HEK293T (cell line): Measurements from ENCODE around the gene C6orf47.

ENCODE experiments used
- ARNT ChIP-seq: fragments of 450-650 bp; IDR thresholded peaks from 2 replicates; pipeline ENCODE4 v1.6.1; 2017; ENCODE audit warnings: mild to moderate bottlenecking
- CTBP1 ChIP-seq: fragments of 450-650 bp; IDR thresholded peaks from 2 replicates; pipeline ENCODE4 v1.6.1; 2016; ENCODE audit warnings: borderline replicate concordance
- ELF4 ChIP-seq: fragments of 450-650 bp; IDR thresholded peaks from 2 replicates; pipeline ENCODE4 v1.6.1; 2017; ENCODE audit warnings: antibody characterized with exemption
- FOXA1 ChIP-seq: fragments of 450-650 bp; IDR thresholded peaks from 2 replicates; pipeline ENCODE4 v1.6.1; 2016; ENCODE audit warnings: mild to moderate bottlenecking
- HDGF ChIP-seq: fragments of 450-650 bp; IDR thresholded peaks from 2 replicates; pipeline ENCODE4 v1.6.1; 2017; ENCODE audit warnings: antibody characterized with exemption, borderline replicate concordance
- L3MBTL2 ChIP-seq: fragments of 450-650 bp; conservative IDR thresholded peaks from 2 replicates; pipeline ENCODE4 v1.6.1; 2016; ENCODE audit warnings: mild to moderate bottlenecking
- NFRKB ChIP-seq: fragments of 450-650 bp; IDR thresholded peaks from 2 replicates; pipeline ENCODE4 v1.6.1; 2016; ENCODE audit warnings: mild to moderate bottlenecking, moderate library complexity
- PKNOX1 ChIP-seq: fragments of 450-650 bp; IDR thresholded peaks from 2 replicates; pipeline ENCODE4 v1.6.1; 2016
- SP1 ChIP-seq: fragments of 450-650 bp; IDR thresholded peaks from 2 replicates; pipeline ENCODE4 v1.6.1; 2017
- SUZ12 ChIP-seq: fragments of 450-650 bp; IDR thresholded peaks from 2 replicates; pipeline ENCODE4 v1.6.1; 2016; ENCODE audit warnings: mild to moderate bottlenecking
- TARDBP ChIP-seq: fragments of 450-650 bp; IDR thresholded peaks from 2 replicates; pipeline ENCODE4 v1.6.1; 2016
- ZNF384 ChIP-seq: fragments of 450-650 bp; IDR thresholded peaks from 2 replicates; pipeline ENCODE4 v1.6.1; 2016

- TF ChIP-seq TARDBP: no peak
- no peak for TF ChIP-seq SP1
- TF ChIP-seq SUZ12: no peak
- TF ChIP-seq NFRKB: no peak
- no peak for TF ChIP-seq FOXA1
- TF ChIP-seq HDGF: no peak
- no peak for TF ChIP-seq ELF4
- no peak for TF ChIP-seq PKNOX1
- no peak for TF ChIP-seq L3MBTL2
- TF ChIP-seq ARNT: no peak
- no peak for TF ChIP-seq CTBP1
- no peak for TF ChIP-seq ZNF384
These were observed 37.0 kb upstream of the C6orf47 start for GRCh38 chr6:31697555-31697954.
